Activated CD4-positive, alpha-beta T cell treated with anti-CD3 and anti-CD28 coated beads, Interleukin-2, Interleukin-6, amounts not matched to agents 100 ng/mL and 50 ng/mL, durations not matched to agents 16 hours and 8 hours (primary cell): ENCODE data around the gene CDKAL1.
A peak's percentile ranks its signal among the peaks of the same experiment; 100 is the strongest.
"Not testable (repeated sequence)": the region's sequence is repeated elsewhere in the genome, so short reads cannot be mapped to it uniquely, and the experiment has no call there.

ENCODE experiments used
- DNase-seq: peaks from one replicate; pipeline ENCODE4 v3.0.0-alpha.2; 2020

Gene CDKAL1

DNA sequence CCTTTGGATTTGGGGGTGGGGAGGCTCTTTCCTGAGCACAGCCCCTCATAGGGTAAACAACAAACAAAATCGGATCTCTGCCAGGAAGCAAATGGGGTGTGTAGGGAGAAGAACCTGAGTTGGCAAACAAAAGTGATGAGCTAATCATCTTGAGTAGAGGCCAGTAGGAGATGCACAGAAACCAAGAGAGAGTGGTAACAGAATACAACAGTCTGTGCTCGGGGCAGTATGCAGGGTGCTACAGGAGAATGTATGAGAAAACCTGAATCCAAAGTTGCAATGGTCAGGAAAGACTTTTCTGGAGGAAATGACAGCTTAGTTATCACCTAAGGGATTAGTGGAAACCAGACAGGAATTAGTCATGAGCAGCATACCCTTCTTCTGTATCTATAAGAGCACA is 177.8 kb downstream of the CDKAL1 start:
- no peak for DNase-seq

DNA sequence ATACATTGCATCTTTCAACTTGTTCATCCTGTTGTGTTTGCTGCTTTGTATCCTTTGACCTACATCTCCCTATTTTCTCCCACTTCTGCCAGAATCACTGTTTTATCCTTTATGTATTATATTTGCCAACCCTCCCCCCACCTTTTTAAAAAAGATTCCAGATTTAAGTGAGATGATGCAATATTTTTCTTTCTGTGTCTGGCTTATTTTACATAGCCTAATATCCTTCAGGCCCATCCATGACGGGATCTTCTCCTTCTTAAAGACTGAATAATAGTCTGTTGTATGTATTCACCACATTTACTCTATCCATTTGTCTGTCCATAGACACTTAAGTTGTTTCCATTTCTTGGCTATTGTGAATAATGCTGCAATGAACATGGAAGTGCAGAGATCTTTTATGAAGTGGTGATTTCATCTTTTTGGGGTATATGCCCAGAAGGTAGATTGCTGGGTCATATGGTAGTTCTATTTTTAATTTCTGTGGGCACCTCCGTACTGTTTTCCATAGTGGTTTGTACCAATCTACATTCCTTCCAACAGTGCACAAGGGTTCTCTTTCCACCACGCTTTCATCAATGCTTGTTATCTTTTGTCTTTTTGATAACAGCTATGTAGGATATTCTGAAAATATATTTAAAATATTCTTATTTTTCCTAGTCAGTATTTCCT is 181.0 kb downstream of the CDKAL1 start:
- no peak for DNase-seq

DNA sequence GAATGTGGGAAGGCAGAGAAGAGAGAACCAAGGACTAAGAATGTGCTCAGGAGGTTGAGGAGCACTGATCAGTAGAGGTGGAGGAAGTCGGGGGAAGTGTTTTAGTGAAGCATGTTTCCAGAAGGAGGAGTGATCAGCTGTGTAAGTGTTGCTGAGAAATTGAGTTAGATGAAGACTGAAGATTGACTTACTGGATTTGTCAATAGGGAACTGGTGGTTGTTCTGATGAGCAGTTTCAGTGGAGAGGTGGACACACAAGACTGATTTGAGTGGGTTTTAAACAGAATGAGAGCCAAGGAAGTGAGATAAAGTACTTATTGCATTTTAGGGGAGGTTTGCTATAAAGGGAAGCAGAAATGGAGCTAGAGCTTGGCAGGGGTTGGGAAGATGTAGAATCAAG is 182.6 kb downstream of the CDKAL1 start:
- no peak for DNase-seq

DNA sequence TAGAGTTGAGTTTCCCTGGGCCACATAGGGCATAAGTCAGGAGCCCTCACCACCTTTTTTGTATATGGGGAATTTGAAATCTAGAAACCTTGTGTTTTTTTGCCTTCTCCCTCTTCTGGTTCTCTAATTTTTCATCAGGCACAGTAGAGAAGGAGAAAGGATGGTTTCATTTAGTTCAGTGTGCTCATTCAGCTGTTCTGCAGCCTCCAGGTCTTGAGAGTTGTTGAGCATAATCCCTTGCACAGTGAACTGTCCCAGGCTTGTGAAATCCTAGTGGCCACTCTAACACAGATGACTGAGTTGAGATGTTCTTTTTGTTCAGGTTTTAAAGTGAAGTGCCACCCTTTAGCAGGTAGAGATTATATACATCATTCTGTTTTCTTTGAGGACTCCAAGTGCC is 183.5 kb downstream of the CDKAL1 start:
- no peak for DNase-seq

DNA sequence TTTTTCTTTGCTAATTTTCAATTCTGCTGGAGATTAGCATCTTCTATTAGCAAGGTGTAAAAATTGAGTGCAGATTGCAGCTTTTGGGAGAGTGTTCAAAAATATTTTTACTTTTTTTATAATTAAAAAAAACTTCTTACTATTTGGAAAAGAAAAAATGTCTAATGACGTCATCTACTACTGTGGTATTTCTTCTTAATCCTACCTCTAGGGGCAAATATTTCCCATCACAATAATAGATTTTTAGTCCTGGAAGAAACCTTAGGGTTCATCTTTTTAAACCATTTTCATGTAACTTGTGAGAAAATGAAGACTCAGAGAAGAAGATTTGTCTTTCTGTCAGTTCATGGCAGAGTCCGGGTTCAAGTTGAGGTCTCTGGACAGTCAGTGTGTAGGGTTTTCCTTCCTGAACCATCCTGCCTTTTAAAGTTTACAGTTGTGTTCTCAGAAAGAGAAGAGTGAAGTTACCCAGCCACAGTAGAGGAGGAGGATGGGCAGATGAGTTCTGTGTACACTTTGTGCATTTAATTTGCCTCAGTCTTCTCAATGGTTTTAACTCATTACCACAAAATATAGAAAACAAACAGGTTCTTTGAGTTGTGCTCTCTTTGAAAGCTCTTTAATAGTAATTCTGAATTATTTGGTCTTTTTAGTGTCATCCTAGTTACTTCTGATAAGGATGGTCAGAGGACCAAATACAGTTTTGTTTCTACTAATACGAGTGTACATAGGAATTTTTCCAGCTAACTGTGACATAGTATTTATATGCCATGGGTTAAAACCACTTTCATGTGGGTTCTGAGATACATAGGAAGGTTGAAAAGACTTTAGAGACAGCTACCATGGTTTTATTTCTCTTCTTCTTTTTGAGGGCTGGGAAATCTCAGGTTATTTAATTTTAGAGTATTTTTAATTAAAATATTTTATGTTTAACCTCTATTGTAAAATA is 184.7 kb downstream of the CDKAL1 start:
- DNase-seq, result no peak

DNA sequence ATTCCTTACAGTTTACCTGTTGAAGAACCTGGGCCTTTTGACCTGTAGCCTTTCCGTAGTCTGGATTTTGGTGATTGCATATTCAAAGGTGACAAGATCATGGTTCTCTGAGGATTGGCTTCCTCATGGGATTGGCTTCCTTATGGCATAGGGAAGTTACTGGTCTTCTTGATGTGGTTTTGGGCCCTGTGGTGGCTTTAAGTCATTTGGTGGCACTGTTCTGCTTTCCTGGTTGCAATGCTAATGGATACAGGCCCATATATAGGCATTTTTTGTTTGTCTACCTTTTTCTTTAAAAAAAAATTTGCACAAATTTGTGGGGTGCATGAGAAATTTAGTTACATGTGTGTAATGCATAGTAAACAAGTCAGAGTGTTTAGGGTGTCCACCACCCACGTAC is 185.7 kb downstream of the CDKAL1 start:
- no peak for DNase-seq

DNA sequence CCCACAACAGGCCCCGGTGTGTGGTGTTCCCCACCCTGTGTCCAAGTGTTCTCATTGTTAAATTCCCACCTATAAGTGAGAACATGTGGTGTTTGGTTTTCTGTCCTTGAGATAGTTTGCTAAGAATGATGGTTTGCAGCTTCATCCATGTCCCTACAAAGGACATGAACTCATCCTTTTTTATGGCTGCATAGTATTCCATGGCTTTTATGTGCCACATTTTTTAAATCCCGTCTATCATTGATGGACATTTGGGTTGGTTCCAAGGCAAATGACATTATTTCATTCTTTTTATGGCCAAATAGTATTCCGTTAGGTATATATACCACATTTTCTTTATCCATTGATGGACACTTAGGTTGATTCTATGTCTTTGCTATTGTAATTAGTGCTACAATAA is 186.9 kb downstream of the CDKAL1 start:
- not testable (repeated sequence) for DNase-seq

DNA sequence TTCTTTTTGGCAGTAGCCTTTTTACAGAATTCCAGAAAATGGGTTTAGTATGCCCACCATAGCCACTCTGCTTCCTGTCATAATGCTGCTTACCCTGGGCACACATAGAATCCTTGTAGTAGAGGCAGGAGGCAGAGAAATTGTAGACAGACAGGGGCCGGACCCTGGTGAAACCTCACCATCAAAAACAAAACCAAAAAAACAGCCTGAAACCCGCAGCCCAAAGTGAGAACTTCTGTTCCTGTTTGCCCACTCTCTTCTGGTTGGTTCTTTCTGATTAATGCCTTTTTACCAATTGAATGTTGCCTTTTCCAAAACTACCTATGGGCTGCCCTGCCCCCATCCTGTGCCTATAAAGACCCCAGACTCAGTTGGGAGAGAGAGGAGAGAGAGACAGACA is 188.2 kb downstream of the CDKAL1 start:
- DNase-seq, result peak; percentile 33

DNA sequence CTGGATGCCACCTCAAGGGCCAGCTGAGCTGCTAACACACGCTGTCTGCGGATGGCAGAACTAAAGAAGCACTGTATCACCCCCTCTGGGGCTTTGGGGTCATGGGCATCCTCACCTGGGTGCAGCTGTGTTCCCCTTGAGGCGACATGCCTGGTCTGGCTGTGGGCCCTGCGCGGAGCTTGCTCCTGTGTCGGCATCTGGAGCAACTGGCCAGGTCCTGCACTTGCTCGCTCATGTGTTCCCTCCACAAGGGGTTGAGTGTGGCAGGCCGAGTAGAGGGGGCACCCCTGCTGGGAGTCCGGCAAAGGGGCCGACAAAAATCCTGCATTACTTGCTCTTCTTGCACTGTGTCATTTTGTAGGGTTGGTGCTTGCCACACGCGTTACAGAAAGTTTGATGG is 189.0 kb downstream of the CDKAL1 start:
- no peak for DNase-seq

DNA sequence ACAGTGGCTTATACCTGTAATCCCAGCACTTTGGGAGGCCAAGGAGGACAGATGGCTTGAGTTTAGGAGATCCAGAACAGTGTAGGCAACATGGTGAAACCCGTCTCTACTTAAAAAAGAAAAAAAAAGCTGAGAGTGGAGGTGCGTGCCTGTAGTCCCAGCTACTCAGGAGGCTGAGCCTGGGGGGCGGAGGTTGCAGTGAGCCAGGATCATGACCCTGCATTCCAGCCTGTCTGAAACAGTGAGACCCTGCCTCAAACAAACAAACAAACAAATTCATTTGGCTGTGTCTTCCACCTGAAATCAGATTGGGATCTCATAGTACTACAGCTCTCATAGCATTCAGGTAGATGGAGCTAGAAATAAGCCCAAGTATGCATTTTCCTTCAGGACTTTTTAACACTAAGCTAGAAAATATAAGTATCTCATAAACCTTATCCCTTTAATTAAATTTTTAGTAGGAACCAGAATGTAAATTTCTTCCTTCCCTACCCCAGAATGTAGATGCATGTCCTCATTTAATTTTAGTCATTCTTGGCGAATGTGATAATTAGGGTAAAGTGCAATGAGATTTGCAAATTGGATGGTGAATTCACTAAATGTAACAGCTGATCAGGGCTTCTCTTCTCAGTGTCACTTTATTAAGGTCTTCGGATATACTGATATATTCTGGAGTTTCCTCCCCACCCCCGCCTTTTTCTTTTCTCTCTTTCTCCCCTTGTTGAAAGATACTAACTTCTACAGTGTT is 190.4 kb downstream of the CDKAL1 start:
- DNase-seq, result no peak

DNA sequence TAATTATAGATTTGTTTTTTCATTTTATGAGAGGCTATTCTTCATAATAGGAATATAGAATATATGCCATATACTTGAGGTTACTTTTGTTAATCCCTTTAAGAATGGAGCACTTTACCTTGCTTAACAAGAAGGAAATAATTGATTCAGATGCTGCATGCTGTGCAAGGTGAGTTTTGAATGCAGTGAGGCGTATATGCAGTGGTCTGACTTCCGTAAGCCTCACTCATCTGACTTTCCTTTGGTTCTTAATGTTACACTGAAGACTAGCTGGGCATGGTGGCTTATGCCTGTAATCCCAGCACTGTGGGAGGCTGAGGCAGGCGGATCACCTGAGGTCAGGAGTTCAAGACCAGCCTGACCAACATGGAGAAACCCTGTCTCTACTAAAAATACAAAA is 191.0 kb downstream of the CDKAL1 start:
- DNase-seq, result not testable (repeated sequence)

DNA sequence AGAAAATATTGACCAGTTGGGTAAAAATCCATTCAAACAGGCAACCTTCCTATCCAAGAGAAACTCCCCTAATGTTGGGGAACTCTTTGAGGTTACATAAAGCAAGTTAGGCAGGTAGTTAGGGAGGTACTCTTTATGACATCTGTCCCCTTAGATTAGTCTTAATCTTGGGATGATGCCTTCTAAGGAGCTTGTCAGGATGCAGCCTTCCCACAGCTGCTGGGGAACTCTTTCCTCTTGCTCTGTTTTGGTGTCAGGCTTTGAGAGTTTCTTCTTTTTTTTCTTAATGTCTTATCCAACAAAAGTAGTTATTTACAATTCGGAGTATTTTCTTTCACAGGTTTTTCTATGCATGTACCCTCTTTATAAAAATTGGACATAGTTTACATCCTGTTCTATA is 194.8 kb downstream of the CDKAL1 start:
- DNase-seq, result no peak

DNA sequence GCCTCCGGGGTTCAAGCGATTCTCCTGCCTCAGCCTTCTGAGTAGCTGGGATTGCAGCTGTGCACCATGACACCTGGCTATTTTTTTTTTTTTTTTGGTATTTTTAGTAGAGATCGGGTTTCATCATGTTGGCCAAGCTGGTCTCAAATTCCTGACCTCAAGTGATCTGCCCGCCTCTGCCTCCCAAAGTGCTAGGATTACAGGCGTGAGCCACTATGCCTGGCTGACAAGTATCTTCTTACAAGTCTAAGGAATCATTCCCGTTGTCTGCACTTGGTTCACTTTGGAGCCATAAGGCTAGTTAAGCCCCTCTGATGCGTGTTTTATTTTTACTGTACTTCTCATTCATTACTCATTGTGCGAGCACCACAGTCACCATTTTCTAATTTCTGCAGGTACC is 198.1 kb downstream of the CDKAL1 start:
- not testable (repeated sequence) for DNase-seq

DNA sequence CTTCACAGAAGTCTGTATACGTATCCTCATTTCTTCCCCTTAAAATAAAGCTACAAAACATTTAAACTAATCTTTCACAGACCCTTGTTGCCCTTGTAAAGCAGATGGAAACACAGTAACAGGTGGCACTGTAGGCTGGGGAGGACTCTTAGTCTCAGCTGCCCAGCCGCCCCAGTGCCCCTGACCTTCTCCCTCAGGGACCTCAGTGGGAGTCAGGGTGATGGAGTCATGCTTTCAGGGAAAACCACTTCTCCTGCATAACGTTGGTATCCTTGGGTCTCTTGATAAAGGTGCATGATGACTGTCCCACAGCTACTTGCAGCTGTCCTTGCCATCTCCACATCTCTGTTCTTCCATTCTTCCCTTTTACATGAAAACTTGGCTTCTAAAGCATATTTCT is 198.6 kb downstream of the CDKAL1 start:
- no peak for DNase-seq

DNA sequence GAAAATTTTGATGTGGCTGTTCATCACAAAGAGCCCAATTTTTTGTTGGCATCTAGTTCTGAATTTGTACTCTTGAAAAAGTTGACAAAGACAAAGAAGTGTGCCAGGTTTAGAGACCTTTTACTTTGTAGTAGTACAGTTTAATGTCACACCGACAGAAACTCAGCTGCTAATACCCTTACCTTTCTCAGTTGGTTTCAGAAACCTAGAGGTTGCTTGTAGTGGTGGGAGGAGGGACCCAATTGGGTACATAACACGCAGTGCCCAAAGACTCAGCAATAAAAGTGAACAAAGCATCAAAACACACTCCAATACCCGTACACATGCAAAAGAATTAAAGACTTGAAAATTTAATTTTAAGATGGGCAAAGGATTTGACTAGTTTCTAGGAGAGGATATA is 203.7 kb downstream of the CDKAL1 start:
- DNase-seq, result no peak

DNA sequence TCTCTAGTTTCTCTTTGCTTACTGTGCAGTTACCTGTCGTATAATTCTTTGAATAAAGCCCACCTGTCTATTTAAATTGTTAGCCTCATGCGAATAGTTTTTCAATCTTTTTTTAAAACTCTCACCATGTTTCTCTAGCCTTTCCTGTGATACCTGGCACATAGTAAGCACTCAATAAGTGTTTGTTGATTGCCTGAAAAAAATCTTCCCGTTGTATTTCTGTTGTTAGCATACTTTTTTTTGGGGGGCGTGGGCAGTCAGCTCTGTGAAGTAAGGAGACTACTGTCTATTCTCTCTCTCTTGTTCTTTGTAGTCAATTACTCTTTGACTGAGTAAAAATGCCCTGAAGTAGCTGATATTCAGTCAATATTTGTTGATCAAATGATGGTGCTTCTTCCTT is 205.8 kb downstream of the CDKAL1 start:
- DNase-seq, result no peak

DNA sequence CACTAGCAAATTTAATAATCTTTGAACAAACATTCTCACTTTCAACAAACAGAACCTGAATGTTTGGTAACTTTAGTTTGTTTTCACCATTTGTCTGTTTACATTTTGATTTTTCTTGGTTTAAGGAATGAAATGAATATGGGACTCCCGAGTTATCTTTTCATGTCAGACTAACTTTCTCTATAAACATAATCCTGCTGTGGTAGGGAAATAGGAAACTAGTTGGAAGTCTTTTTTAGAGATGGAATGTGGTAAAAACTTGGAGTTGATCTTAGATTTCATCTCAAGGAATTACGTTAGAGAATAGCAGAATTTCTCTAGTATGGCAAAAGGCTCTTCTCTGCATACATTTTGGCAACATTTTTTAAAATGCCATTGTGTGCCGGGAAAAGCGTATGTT is 206.5 kb downstream of the CDKAL1 start:
- no peak for DNase-seq

DNA sequence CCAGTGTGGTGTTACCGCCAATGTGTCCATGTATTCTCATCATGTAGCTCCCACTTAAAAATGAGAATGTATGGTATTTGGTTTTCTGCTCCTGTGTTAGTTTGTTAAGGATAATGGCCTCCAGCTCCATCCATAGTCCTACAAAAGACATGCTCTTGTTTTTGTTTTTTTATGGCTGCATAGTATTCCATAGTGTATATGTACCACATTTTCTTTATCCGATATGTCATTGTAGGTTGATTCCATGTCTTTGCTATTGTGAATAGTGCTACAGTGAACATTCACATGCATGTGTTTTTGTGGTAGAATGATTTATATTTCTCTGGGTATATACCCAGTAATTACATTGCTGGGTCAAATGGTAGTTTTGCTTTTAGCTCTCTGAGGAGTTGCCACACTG is 207.2 kb downstream of the CDKAL1 start:
- DNase-seq, result no peak

DNA sequence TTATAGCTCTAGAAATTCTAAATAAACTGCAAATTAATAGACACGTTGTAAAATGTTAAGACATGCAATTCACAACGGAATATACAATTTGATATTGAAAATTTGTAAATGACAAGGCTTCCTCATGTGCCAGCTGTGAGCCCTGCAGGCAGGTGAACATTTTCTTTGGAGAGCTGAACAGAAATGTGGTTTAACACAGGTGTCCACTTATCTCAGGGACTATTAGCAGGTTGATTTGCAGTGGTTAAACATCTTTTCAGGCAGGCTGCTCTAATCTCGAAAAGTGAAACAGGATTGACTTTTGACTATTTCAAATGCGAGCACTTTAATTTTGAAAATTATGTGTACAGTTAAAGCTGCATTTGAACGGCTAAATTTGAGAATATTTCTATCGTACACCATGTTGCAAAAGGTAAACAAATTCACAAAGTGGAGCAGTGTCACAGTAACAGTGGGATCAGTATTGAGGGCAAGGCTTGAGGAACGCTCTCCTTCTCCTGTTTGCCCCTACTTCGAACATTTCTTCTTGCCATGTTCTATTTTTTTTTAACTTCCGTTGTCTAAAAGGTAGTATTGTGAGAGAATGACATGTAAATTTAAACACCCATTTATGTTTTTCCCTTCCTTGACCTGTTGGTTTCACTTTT is 210.8 kb downstream of the CDKAL1 start:
- no peak for DNase-seq

DNA sequence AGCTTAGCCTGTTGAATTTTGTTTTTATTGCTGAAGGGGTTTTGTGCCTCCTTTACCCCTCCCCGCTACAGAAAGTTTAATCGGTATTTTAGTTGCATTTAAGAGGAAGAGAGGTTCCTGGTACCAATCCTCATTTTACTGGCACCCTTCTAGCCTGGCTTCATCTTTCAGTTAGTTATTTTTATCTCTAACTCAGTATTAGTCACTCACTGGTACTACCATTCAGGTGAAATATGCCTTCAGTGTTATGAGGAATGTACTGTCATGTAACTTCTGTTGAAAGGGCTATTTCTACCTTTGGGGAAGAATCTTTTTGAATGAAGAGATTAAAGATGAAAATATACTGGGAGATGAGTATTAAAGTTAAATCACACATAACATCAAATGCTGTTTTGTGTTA is 211.8 kb downstream of the CDKAL1 start:
- DNase-seq, result no peak

DNA sequence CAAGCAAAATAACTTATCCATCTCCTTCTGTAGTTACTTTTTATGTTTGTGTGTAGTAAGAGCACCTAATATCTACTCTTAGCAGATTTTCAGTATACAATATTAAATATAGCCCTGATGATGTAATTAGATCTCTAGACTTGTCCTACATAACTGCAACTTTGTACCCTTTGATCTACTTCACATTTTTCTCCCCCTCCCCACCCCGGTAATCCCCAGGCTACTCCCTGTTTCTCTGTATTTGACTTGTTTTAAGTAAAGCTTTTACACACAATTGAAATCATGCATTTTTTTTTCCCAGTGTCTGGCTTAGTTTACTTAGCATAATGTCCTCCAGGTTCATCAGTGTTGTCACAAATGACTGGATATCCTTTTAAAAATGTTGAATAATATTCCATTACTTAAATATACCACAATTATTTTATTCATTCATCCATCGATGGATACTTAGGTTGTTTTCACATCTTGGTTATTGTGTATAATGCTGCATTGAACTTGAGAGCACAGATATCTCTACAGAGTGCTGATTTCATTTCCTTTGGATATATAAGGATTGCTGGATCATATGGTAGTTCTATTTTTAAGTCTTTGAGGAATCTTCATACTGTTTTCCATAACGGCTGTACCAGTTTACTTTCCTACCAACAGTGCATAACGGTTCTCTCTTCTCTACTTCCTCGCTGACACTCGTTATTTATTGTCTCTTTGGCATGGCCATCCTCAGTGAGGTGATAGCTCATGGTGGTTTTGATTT is 212.7 kb downstream of the CDKAL1 start:
- no peak for DNase-seq

DNA sequence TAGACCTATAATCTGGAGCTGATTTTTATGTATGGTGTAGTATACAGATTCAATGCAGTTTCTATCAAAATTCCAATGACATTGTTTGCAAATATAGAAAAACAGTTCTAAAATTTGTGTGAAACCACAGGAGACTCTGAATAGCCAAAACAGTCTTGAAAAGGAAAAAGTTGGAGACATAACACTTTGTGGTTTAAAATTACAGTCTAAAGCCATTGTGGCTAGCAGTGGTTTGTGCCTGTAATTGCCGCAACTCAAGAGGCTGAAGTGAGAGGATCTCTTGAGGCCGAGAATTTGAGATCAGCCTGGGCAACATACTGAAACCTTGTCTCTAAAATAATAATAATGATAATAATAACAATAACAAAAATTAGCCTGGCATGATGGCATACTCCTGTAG is 213.7 kb downstream of the CDKAL1 start:
- DNase-seq, result no peak
